GM19328 (cell line): Measurements from ENCODE around the gene TTLL11.

Experiments
- ATAC-seq: cut with Tn5 transposase; IDR thresholded peaks from one replicate; pipeline ENCODE4 v1.9.1; 2021; ENCODE audit warnings: mild to moderate bottlenecking, moderate library complexity; ENCODE audit not compliant: unreplicated experiment

Gene TTLL11

DNA sequence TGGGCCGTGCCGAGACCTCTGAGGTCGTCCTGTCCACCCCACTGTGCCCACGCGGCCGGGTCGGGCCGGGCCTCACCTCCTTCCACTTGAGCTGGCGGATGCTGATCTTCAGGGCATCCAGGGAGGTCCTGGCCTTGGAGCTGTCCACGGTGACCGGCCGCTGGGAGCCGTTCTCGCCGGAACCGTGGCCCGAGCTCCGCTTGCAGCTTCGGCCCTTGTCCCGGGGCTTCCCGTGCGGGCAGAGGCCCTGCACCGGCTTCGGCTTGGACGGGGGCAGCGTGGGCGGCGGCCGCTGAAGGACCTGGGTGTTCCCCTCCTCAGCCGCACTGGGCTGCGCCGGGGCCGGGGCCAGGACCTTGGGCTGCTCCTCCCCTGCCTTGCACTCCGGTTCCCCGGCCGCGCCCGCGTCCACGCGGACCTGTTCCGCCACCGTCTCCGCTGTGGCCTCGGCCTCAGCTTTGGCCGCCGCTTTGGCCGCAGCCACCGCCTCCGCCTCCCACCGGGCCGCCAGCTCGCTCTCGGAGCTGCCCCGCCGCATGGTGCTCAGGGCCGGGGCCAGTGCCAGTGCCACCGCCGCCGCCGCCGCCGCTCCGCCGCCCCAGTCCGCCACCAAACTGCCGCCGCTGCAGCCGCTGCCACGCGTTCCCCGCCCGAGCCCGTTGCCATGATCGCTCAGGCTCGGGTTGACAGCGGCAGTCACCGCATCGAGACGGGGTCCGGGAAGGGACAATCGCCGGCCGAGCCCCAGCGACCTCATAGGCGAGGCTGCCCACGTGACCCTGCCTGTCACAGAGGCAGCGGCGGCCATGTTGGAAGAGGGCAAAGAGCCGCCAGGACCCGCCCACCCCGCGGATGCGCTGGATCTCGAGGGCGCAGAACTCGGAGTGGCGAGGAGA lies at the start of gene TTLL11:
TTLL11 (minus strand) TSS at position 698 of the 896 bp plus-strand sequence; CDS start at position 538, 160 bp downstream.
- peak; percentile 81 for ATAC-seq

- ATAC-seq: no peak
Observed at GRCh38 chr9:122141671-122142070, 48.6 kb upstream of the TTLL11 start.

DNA sequence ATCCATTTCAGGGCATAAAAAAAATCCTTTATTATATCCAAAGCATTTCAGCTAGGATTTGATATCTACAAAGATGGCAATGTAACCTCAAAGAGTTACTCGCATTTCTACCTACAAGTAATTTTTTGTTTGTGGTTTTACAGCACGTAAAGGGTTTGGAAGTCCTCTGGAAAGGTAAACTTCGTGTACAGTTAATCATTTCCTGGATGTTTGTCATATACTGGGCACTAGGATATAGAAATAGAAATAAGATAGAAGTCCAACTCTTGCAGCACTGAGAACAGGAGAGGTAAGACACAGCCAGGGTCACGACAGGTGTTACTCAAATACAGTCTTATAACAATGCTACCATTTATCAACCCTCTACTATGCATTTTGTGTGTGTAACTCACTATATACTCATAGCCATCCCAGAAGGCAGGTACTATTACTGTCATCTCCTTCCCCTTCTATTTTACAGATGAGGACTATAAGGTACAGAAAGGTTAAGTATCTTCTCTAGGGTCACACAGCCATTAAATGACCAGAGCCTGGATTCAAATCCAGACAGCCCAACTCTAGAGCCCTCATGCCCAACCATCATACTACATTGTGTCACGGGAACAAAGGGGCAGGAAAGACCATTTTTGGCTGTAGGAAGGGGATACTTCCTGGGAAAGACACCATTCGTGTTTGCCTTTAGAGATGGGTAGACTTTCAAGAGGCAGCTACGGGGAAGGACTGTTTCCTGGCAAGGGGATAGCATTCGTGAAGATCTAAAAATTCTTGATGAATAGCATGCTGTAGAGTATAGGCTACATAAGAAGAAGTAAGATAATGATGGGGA lies 47.5 kb upstream of the TTLL11 start:
- ATAC-seq: no peak

- ATAC-seq: no peak
Observed at GRCh38 chr9:122138560-122139268, 45.6 kb upstream of the TTLL11 start.

DNA sequence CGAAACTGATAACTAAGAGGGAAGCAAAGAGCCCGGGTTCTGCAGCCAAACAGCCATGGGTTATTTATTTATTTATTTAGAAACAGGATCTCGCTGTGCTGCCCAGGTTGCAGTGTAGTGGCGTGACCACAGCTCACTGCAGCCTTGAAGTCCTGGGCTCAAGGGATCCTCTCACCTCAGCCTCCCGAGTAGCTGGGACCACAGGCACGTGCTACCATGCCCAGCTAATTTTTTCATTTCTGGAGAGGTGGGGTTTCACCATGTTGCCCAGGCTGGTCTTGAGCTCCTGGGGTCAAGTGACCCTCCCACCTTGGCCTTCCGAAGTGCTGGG lies 42.4 kb upstream of the TTLL11 start:
- no peak for ATAC-seq

GRCh38 chr9:122134822-122135528 lies 41.9 kb upstream of the TTLL11 start:
- no peak for ATAC-seq

- ATAC-seq: no peak
Observed at GRCh38 chr9:122133984-122134535, 41.0 kb upstream of the TTLL11 start.

GRCh38 chr9:122133263-122133983 lies 40.3 kb upstream of the TTLL11 start:
- no peak for ATAC-seq

DNA sequence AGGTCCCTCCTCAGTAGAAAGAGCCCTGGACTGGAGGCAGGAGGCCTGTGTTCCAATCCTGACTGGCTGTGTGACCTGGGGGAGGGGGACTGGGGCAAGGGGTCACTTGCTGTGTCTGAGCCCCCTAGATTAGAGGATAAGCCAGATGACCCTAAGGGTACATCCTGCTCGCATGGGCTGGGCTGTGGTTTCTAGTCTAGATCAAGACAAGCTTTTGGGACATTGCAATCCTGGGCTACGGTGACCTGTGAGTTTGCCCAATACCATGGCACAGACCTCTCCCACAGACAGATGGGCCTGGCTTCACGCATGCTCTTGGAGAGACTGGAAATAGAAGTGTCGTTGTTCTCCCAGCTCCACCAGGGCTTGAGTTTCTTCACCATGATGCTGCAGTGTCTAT lies 39.4 kb upstream of the TTLL11 start:
- ATAC-seq: no peak

DNA sequence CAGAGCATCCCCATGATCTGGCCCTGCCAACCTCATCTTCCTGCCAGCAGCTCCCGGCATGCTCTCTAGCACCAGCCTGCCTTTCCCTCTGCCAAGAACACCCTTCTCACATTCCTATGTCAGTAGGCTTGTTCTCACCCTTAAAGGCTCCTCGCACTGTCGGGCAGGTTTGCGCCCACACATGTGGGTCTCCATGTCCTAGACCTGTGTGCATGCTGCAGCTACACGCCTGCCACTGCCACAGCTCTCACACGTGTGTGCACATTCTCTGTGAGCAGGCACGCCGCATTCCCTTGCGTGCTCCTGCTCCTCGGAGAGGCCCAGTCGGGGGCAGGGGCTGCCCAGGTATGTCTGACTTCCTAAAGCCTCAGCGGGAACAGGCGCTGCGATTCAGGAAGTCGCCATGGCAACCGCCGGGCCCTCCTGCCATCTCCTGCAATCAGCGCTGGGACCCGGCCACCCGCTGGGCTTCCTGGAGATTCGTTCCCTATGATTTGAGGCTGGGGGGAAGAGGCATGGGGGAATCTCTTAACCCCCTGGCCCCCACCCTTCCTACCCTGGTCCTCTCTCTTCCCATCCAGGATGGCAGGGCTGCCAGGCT lies 38.4 kb upstream of the TTLL11 start:
- ATAC-seq: no peak

DNA sequence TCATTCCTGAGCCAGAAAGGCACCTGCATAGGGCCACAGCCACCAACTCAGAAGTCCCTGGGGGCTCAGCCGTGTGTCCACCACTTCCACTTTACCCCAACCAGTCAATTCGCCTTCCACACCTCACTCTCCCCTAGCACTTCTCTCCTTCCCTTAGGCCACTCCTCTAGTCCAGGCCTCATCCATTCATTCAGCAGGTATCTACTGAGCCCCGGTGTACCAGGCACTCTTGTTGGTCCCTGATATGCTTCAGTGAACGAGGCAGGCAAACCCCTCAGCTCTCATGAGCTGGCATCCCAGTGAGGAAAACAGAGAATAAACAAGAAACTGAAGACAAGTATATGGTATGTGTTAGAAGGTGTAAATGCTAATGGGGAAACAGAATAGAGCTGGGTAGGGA lies 37.7 kb upstream of the TTLL11 start:
- ATAC-seq: no peak

DNA sequence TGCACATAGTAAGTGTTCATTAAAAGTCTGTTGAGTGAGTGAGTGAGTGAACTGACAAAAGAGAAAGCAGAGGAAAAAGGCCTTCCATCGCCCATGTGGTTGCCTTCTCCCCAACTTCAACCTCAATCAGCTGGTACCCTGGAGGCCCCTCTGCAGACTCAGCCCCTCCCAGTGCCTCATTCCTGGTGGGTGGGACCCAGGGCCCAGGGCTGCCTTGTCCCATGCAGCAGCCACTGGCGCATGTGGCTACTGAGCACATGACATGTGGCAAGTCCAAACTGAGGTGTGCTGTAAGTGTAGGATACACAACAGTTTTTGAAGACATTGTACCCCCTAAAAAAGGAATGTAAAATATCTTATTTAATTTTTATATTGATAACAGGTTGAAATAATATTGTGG lies 36.9 kb upstream of the TTLL11 start:
- no peak for ATAC-seq

- no peak for ATAC-seq
Observed at GRCh38 chr9:122128969-122129343, 35.8 kb upstream of the TTLL11 start.

DNA sequence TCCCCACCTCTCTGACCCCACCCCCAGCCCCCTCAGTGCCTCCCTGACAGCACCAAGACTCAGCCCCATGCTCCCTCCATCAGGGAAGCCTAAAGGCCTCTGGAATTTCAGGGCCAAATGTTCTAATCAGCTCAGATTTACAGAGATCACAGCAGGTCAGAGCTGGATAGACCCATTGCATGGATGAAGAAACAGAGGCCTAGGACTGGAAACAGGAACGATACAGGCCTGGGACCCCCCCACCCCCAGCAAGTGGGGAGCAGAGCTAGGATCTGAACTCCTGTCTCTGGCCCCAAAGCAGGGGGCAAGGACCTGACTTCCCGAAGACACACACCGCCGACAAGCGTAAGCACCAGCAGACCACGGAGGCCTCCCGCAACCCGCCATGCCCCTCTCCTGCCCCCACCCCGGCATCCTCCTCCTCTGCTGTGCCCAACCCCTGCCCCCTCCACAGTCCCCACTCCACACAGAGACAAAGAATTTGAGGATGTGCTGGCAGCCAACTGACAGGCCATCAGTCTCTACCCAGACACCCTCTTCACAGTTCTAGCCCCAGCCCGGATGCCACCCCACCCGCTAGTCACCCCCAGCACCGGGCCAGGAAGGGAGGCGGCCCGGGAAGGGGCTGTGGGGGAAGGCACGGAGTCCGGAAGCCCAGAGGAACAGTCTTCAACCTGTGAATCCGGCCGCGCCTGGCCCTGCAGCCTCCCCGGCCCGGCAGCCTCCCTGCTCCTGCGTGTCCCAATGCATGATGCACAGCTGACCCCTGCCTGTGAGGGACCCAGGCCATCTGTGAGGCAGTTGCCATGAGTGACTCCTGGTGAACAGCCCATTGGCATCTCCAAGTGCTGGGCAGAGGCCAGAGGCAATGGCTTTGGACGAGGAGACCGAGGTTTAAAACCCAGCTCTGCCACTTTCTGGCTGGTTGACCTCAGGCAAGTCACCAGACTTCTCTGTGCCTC lies 35.2 kb upstream of the TTLL11 start:
- no peak for ATAC-seq

DNA sequence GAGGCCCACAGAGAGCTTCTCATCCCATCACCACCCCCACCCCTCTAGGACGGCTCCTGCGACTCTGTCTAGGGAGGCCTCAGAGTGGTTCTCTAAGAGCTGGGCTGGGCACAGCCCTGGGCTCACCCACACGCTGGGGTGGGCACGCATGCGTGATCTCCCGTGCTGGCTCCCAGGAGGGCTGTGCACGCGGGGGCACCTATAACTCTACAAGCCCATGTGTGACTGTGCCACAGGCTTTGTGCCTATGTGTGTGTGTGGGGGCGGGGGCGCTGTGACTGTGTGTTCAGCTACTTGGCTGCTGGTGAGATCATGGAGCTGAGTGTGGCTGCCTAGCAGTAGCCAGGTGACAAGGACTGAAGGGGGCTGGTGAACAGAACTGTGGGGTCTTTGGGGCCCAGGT lies 34.3 kb upstream of the TTLL11 start:
- ATAC-seq: no peak

GRCh38 chr9:122126331-122127261 lies 33.5 kb upstream of the TTLL11 start:
- no peak for ATAC-seq
